Neuronal stem cell (in vitro differentiated cells): Measurements from ENCODE around the gene SUGT1.
"Not testable (repeated sequence)": the region's sequence is repeated elsewhere in the genome, so short reads cannot be mapped to it uniquely, and the experiment has no call there.

Experiments
- DNase-seq: peaks from one replicate; pipeline ENCODE4 v3.0.0-alpha.2; 2013; ENCODE audit warnings: low spot score
- H2AFZ ChIP-seq: one replicate; pipeline ENCODE4 v1.6.1; 2013; ENCODE audit warnings: mild to moderate bottlenecking, low read length, inconsistent platforms
- H2AK5ac ChIP-seq: 2 replicates; pipeline ENCODE4 v1.6.1; 2013; ENCODE audit warnings: low read depth, mild to moderate bottlenecking, inconsistent platforms, low read length, moderate library complexity, mixed read lengths
- H2BK120ac ChIP-seq: 2 replicates; pipeline ENCODE4 v1.6.1; 2013; ENCODE audit warnings: low read depth, mild to moderate bottlenecking, inconsistent platforms, low read length, moderate library complexity, mixed read lengths
- H2BK12ac ChIP-seq: one replicate; pipeline ENCODE4 v1.6.1; 2013; ENCODE audit warnings: low read length, inconsistent platforms
- H2BK15ac ChIP-seq: 2 replicates; pipeline ENCODE4 v1.6.1; 2013; ENCODE audit warnings: mild to moderate bottlenecking, low read length, inconsistent platforms, mixed read lengths
- H2BK5ac ChIP-seq: one replicate; pipeline ENCODE4 v1.6.1; 2013; ENCODE audit warnings: inconsistent platforms, mild to moderate bottlenecking, low read length, moderate library complexity
- H3K14ac ChIP-seq: one replicate; pipeline ENCODE4 v1.6.1; 2013; ENCODE audit warnings: low read length, inconsistent platforms
- H3K18ac ChIP-seq: 2 replicates; pipeline ENCODE4 v1.6.1; 2013; ENCODE audit warnings: low read length, inconsistent platforms
- H3K23ac ChIP-seq: 2 replicates; pipeline ENCODE4 v1.6.1; 2013; ENCODE audit warnings: low read depth, mild to moderate bottlenecking, mixed read lengths, low read length, inconsistent platforms; ENCODE audit not compliant: poor library complexity
- H3K27ac ChIP-seq: replicated peaks from 3 replicates; pipeline ENCODE4 v1.5.1; 2013; ENCODE audit warnings: low read length, inconsistent platforms
- H3K27me3 ChIP-seq, 3 experiments: 2 replicates each; pipeline ENCODE4 v1.6.1; 2013; ENCODE audit warnings: low read length in 3 of 3, mild to moderate bottlenecking in 2 of 3, inconsistent platforms in 1 of 3, low read depth in 1 of 3, mixed read lengths in 1 of 3, moderate library complexity in 1 of 3; ENCODE audit not compliant: control insufficient read depth in 3 of 3, insufficient read depth in 3 of 3
- H3K36me3 ChIP-seq, 2 donors: replicated peaks in 1 of 2; 2 replicates each; pipeline ENCODE4 v1.6.1; 2013; ENCODE audit warnings: low read length in 2 of 2; ENCODE audit not compliant: control insufficient read depth in 2 of 2, insufficient read depth in 2 of 2
- H3K4ac ChIP-seq: 2 replicates; pipeline ENCODE4 v1.6.1; 2013; ENCODE audit warnings: inconsistent platforms, mild to moderate bottlenecking, low read length, moderate library complexity
- H3K4me1 ChIP-seq, 2 donors: 1 replicate in 1 of 2; 2 replicates in 1 of 2; pipeline ENCODE4 v1.6.1; 2013; ENCODE audit warnings: low read length in 2 of 2, low read depth in 1 of 2; ENCODE audit not compliant: control insufficient read depth in 2 of 2, insufficient read depth in 1 of 2
- H3K4me2 ChIP-seq: one replicate; pipeline ENCODE4 v1.6.1; 2013; ENCODE audit warnings: mild to moderate bottlenecking, low read length, inconsistent platforms; ENCODE audit not compliant: insufficient read depth, poor library complexity, severe bottlenecking
- H3K4me3 ChIP-seq, 2 donors: 2 replicates each; pipeline ENCODE4 v1.5.1; 2013; ENCODE audit warnings: low read length in 2 of 2, mild to moderate bottlenecking in 2 of 2, inconsistent platforms in 1 of 2, moderate library complexity in 1 of 2
- H3K79me1 ChIP-seq: one replicate; pipeline ENCODE4 v1.6.1; 2013; ENCODE audit warnings: low read depth, mild to moderate bottlenecking, inconsistent platforms, low read length, moderate library complexity
- H3K9ac ChIP-seq: one replicate; pipeline ENCODE4 v1.6.1; 2013; ENCODE audit warnings: mild to moderate bottlenecking, low read depth, low read length, inconsistent platforms; ENCODE audit not compliant: poor library complexity
- H3K9me3 ChIP-seq, 2 donors: replicated peaks in 1 of 2; 2 replicates each; pipeline versions ENCODE3 to v1.6.1; 2013; ENCODE audit warnings: low read length in 2 of 2, mild to moderate bottlenecking in 2 of 2, inconsistent platforms in 1 of 2, low read depth in 1 of 2, mixed read lengths in 1 of 2, moderate library complexity in 1 of 2; ENCODE audit not compliant: control insufficient read depth in 2 of 2, insufficient read depth in 1 of 2
- H4K8ac ChIP-seq: one replicate; pipeline ENCODE4 v1.6.1; 2013; ENCODE audit warnings: low read depth, mild to moderate bottlenecking, inconsistent platforms, low read length, moderate library complexity
- H4K91ac ChIP-seq: one replicate; pipeline ENCODE4 v1.6.1; 2013; ENCODE audit warnings: low read length, low read depth, mild to moderate bottlenecking, inconsistent platforms; ENCODE audit not compliant: poor library complexity
- WGBS, 2 donors: extraction: QIAGEN DNeasy Blood & Tissue Kit; methylation state at CpG; one replicate each; pipeline ENCODE4 v1.1.7; 2013; ENCODE audit warnings: missing lambda C conversion rate in 2 of 2, mixed read lengths in 1 of 2; ENCODE audit not compliant: insufficient read length in 2 of 2, insufficient replicate concordance in 1 of 2; ENCODE audit errors: extremely low coverage in 2 of 2; 5-methylcytosine and 5-hydroxymethylcytosine counted together

SUGT1 gene

DNA sequence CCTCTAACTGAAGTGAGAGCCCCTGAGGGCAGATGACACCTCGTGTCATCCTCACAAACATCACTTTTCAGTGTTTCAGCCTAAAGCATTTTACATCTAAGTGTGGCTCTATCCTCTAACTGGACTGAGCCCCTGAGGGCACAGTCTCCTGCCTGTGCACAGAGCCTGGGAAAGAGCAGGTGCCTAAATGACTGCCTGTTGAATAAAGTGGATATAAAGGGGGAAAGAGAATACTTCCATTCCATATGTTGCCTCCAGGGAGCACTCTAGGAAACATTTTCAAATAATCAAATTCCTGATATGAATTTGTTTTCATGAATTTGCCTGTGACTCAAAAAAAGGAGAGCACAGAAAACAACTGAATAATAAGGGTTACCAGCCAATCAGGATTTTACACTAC, 54.7 kb downstream of the SUGT1 start:
- Histone ChIP-seq H2BK120ac (no peak overlapping the region), H3K36me3 (no peaks in the 10 kb centered on the region), H2BK12ac (no peak overlapping the region), H3K4ac (no peak overlapping the region), H3K9me3 (no peaks in the 10 kb centered on the region), H2AK5ac (no peak overlapping the region), H3K23ac (no peak overlapping the region), H3K4me1 (peaks cover 5 to 13% of the 10 kb centered on the region in 2 donors), H3K27ac (no peak overlapping the region), H2BK15ac (no peak overlapping the region), H3K4me3 (no peak overlapping the region), H3K9ac (no peak overlapping the region), H3K79me1 (no peaks in the 10 kb centered on the region), H3K27me3 (no peaks in the 10 kb centered on the region), H2BK5ac (no peak overlapping the region), H4K8ac (no peak overlapping the region), H2AFZ (no peak overlapping the region), H3K18ac (no peak overlapping the region), H3K4me2 (no peak overlapping the region), H4K91ac (no peak overlapping the region), H3K14ac (no peak overlapping the region)
- DNase-seq: no peak
- no CpG with 5 or more reads among the region's 1 CpG for WGBS, 2 donors

- no CpG with 5 or more reads among the region's 12 CpGs for WGBS, 2 donors
- H3K23ac ChIP-seq, DNase-seq: not testable (repeated sequence)
Measured at GRCh38 chr13:52708266-52708665, 55.6 kb downstream of the SUGT1 start.

DNA sequence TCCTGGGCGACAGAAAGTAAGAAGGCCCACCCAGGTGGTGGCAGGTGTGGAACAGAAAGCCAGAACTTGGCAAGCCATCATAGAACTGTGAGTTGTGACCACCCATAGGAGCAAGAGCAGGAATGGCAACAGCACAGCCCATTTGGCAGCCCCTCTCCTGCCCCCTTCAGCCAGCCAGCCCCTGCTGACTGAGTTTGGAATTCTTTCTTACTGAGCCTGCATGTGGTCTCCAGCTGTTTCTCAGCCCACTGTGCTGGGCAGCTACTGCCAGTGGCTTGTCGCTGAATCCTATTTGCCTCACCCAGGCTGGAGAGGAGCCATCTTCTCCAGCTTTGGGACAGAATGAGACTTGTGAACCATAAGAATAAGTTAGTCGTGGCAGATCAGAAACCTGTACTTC, 58.6 kb downstream of the SUGT1 start:
- Histone ChIP-seq H3K9ac (no peak overlapping the region), H3K27ac (no peak overlapping the region), H2BK5ac (no peak overlapping the region), H4K91ac (no peak overlapping the region), H3K4ac (no peak overlapping the region), H3K14ac (no peak overlapping the region), H3K27me3 (no peaks in the 10 kb centered on the region), H3K4me1 (peaks cover 4 to 9% of the 10 kb centered on the region in 2 donors), H2BK12ac (no peak overlapping the region), H2BK15ac (no peak overlapping the region), H4K8ac (no peak overlapping the region), H2AK5ac (no peak overlapping the region), H3K4me3 (no peak overlapping the region), H3K9me3 (no peaks in the 10 kb centered on the region), H2BK120ac (no peak overlapping the region), H3K79me1 (no peaks in the 10 kb centered on the region), H3K23ac (no peak overlapping the region), H2AFZ (no peak overlapping the region), H3K4me2 (no peak overlapping the region), H3K36me3 (no peaks in the 10 kb centered on the region), H3K18ac (no peak overlapping the region)
- WGBS, 2 donors: no CpG with 5 or more reads among the region's 3 CpGs
- peak; percentile 21 for DNase-seq

More at GRCh38 chr13:52708266-52708665, 55.6 kb downstream of the SUGT1 start:
- not testable (repeated sequence) for H2BK12ac ChIP-seq, H3K14ac ChIP-seq, H2BK120ac ChIP-seq, H3K9ac ChIP-seq, H2BK15ac ChIP-seq, H3K36me3 ChIP-seq, H3K9me3 ChIP-seq, H3K27ac ChIP-seq, H3K18ac ChIP-seq, H3K4me1 ChIP-seq, H3K27me3 ChIP-seq, H2AFZ ChIP-seq, H4K8ac ChIP-seq, H4K91ac ChIP-seq, H2BK5ac ChIP-seq, H2AK5ac ChIP-seq, H3K4ac ChIP-seq, H3K79me1 ChIP-seq, H3K4me3 ChIP-seq, H3K4me2 ChIP-seq

GRCh38 chr13:52712385-52712784, 59.7 kb downstream of the SUGT1 start:
- Histone ChIP-seq H3K27ac (no peak overlapping the region), H4K8ac (no peak overlapping the region), H3K79me1 (no peaks in the 10 kb centered on the region), H3K4ac (no peak overlapping the region), H2AK5ac (no peak overlapping the region), H3K9ac (no peak overlapping the region), H2BK5ac (no peak overlapping the region), H3K4me2 (no peak overlapping the region), H2AFZ (no peak overlapping the region), H3K4me3 (no peak overlapping the region), H3K27me3 (no peaks in the 10 kb centered on the region), H3K9me3 (no peaks in the 10 kb centered on the region), H2BK12ac (no peak overlapping the region), H3K14ac (no peak overlapping the region), H2BK15ac (no peak overlapping the region), H3K4me1 (peaks cover 4 to 9% of the 10 kb centered on the region in 2 donors), H3K36me3 (no peaks in the 10 kb centered on the region), H3K23ac (no peak overlapping the region), H2BK120ac (no peak overlapping the region), H3K18ac (no peak overlapping the region), H4K91ac (no peak overlapping the region)
- WGBS, 2 donors: no CpG with 5 or more reads among the region's 3 CpGs
- DNase-seq: no peak
